A549 (cell line): Measurements from ENCODE around the gene ZNF750.

Experiments
- CEBPB ChIP-seq, 2 experiments: fragments of >200 bp in 1 of 2; sonication (Bioruptor Twin) in 1 of 2; formaldehyde crosslinking in 1 of 2; IDR thresholded peaks; 2 replicates each; pipeline ENCODE4 v1.6.1; 2012 to 2016
- CTCF ChIP-seq: fragments of >200 bp; sonication (Bioruptor Twin); formaldehyde crosslinking; IDR thresholded peaks from 3 replicates; pipeline ENCODE4 v1.5.1; 2016
- HMGXB4 ChIP-seq: fragments of 250-450 bp; sonication (Bioruptor Pico); IDR thresholded peaks from 2 replicates; pipeline ENCODE4 v1.5.0; 2021; ENCODE audit warnings: mild to moderate bottlenecking, moderate library complexity, borderline replicate concordance
- POLR2A ChIP-seq: IDR thresholded peaks from 2 replicates; pipeline ENCODE4 v1.6.1; 2012; ENCODE audit warnings: mild to moderate bottlenecking, low read length
- USF2 ChIP-seq: fragments of 450-650 bp; IDR thresholded peaks from 2 replicates; pipeline ENCODE4 v1.6.1; 2014; ENCODE audit warnings: antibody characterized with exemption
- ZFP36 ChIP-seq: fragments of 450-650 bp; IDR thresholded peaks from 2 replicates; pipeline ENCODE4 v1.6.1; 2014; ENCODE audit warnings: borderline replicate concordance; ENCODE audit not compliant: partially characterized antibody

GRCh38 chr17:82882715-82883418, 43.0 kb upstream of the ZNF750 start:
- TF ChIP-seq CTCF = no peak
- TF ChIP-seq CEBPB (IDR thresholded peaks at IDR 0.05) = no peak
- no peak for TF ChIP-seq POLR2A
- TF ChIP-seq HMGXB4 (CRISPR knock-in tag) = no peak
- no peak for TF ChIP-seq USF2
- TF ChIP-seq ZFP36 = no peak
